GM15510 (cell line): ENCODE results near the gene SLC27A5.

Source experiments
- POLR2A ChIP-seq: IDR thresholded peaks from 3 replicates; pipeline ENCODE4 v1.6.1; 2011; ENCODE audit warnings: borderline replicate concordance; ENCODE audit not compliant: insufficient read length; ENCODE audit errors: extremely low read depth

The SLC27A5 gene

DNA sequence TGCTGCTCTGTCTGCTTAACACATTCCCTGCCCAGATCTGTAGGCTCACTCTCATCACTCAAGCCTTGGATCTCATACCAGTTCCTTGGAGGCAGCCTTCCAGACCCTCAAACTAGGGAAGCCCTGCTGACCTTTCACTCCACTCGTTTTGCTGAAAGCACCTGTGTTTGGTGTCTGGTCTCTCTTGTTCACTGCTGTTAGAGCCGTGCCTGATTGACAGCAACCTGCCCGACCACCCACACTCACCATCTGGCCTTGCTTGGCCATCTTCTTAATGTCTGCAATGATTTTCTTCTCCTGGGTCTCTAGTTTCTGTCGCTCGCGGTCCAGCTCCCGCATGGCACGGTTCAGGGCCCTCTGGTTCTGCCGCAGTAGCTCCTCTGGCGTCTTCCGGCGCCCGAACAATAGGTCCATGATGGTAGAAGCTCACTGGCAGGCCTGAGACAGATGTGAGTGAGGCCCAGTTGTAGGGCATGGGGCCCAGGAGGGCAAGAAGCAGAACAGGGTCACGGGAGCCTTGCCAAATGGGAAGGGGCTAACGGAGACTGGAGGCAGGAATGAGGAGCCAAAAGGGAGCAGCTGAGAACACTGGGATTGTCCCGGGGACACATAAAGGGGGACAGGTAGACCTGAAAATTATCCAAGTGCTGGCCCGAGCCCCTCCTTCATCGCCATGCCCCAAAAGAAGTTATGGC, 42.2 kb upstream of the SLC27A5 start:
- no peak for TF ChIP-seq POLR2A

DNA sequence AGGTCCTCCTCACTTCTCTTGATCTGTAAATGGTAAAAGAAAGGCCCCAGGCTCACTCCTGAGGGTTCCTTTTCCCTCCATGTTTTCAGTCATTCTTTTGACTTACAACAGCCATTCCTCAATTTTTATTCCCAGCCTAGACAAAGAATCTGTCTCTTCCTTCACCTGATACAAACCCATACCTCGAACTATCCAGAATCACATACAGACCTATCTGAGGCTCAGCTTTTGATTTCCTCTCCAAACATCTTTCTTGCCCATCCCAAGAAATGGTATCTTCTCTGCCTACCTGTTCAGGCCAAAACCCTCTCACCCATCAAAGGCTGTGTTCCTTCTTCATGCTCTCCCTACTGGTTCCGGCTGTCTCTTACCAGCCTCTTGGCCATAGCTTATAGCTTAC, 40.9 kb upstream of the SLC27A5 start:
- no peak for TF ChIP-seq POLR2A

GRCh38 chr19:58551577-58552471, 40.0 kb upstream of the SLC27A5 start:
- TF ChIP-seq POLR2A, result no peak

DNA sequence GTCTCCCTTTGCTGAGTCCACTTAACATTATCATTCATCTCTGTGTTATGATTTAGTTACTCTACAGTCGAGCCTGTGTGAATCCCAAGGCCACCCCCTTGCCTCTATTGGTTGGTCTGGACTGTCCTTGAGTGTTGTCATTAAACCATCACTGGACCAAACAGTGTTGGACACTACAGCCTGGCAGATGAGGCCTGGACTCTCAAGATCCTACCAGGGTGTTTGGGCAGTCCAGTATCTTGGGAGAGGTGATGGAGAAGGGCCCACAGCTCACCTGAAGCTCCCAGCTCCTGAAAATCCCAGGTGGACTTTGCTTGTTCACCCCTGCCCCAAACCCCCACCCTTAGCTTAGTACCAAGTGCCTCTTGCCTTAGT, 39.3 kb upstream of the SLC27A5 start:
- no peak for TF ChIP-seq POLR2A

GRCh38 chr19:58550362-58551122, 38.8 kb upstream of the SLC27A5 start:
- TF ChIP-seq POLR2A, result peak; percentile 24

GRCh38 chr19:58549664-58550361, 38.0 kb upstream of the SLC27A5 start:
- no peak for TF ChIP-seq POLR2A

DNA sequence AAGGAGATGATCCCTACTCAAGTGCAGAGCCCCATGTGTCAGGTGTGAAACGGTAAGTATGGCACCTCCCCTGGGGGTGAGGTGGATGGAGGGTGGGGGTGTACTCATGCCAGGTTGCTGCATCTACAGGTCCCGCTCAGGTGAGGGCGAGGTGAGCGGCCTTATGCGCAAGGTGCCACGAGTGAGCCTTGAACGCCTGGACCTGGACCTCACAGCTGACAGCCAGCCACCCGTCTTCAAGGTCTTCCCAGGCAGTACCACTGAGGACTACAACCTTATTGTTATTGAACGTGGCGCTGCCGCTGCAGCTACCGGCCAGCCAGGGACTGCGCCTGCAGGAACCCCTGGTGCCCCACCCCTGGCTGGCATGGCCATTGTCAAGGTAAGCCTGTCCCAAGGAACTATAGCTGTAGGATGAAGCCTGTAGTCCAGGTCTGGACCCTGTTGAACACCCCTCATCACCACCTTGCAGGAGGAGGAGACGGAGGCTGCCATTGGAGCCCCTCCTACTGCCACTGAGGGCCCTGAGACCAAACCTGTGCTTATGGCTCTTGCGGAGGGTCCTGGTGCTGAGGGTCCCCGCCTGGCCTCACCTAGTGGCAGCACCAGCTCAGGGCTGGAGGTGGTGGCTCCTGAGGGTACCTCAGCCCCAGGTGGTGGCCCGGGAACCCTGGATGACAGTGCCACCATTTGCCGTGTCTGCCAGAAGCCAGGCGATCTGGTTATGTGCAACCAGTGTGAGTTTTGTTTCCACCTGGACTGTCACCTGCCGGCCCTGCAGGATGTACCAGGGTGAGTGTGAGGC, 37.3 kb upstream of the SLC27A5 start:
- TF ChIP-seq POLR2A, result no peak

DNA sequence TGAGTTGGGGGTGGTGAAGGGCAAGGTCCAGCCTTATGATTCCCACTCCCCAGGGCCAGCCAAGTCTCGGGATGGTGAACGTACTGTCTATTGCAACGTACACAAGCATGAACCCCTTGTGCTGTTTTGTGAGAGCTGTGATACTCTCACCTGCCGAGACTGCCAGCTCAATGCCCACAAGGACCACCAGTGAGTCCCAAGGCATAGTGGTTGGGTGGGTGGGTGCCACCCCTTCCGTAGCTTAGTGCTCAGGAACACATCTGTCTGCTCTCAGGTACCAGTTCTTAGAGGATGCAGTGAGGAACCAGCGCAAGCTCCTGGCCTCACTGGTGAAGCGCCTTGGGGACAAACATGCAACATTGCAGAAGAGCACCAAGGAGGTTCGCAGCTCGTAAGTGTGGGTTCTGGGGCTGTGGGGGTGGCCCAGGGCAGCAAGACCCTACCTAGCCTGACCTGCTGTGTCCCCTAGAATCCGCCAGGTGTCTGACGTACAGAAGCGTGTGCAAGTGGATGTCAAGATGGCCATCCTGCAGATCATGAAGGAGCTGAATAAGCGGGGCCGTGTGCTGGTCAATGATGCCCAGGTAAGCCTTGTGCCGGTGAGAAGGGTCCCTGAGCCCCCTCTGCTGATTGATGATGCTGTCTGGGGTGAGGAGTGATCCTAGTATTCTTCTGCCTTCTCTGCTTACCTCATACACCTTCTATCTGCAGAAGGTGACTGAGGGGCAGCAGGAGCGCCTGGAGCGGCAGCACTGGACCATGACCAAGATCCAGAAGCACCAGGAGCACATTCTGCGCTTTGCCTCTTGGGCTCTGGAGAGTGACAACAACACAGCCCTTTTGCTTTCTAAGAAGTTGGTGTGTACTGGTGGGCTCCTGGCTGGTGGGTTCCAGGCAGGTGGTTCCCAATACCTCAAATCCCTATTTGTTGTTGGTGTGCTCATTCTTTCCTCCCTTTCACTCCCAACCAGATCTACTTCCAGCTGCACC, 35.8 kb upstream of the SLC27A5 start:
- TF ChIP-seq POLR2A, result no peak

DNA sequence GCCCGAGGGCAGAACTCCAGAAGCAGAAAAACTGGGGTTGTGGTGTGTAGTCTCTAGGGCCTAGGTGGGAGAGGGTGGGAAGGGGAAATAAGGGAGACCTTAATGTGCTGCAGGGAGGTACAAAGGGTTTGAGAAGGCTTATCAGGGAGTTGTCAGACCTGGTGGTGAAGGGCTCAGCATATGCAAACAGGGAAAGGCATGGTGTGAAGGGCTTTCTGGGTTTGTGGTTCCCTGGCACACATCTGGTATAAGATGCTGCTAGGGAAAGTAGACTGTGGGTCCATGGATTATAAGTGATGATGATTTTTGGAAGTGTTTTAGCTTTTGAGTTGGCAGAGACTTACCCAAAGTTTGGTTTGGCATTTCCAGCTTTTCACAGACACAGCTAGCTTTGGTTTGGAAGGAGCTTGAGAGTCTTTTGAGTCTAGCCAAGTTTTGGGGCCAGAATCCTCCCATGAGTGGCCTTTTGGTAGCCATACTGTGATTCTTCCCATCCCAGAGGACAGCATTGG, 34.3 kb upstream of the SLC27A5 start:
- no peak for TF ChIP-seq POLR2A

GRCh38 chr19:58545286-58546018, 33.7 kb upstream of the SLC27A5 start:
- TF ChIP-seq POLR2A, result no peak

DNA sequence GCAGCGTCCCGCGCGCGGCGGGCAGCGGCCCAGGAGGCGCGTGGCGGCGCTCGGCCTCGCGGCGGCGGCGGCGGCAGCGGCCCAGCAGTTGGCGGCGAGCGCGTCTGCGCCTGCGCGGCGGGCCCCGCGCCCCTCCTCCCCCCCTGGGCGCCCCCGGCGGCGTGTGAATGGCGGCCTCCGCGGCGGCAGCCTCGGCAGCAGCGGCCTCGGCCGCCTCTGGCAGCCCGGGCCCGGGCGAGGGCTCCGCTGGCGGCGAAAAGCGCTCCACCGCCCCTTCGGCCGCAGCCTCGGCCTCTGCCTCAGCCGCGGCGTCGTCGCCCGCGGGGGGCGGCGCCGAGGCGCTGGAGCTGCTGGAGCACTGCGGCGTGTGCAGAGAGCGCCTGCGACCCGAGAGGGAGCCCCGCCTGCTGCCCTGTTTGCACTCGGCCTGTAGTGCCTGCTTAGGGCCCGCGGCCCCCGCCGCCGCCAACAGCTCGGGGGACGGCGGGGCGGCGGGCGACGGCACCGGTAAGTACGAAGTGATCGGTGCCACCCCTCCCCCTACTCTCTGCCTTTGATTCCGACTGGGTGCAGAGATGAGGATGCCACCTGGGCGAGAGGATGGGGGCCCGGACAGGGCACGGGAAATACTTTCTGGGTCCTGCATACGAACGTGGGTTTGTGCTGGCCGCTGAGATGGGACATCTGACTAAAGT, 32.9 kb upstream of the SLC27A5 start:
- TF ChIP-seq POLR2A, result no peak
